T-helper 2 cell treated with Interferon-gamma antibody and Interleukin-4, amounts not matched to agents 100 ng/mL and 5 ng/mL, for 36 hours (primary cell): Measurements from ENCODE around the gene CBX3. TPM values are rescaled to one million over a fixed set of nuclear protein-coding genes. Genes with fewer than 3 reads are reported as not detected.
"Not testable (repeated sequence)": the region's sequence is repeated elsewhere in the genome, so short reads cannot be mapped to it uniquely, and the experiment has no call there.

ENCODE experiments used
- intact Hi-C: fragments of 100-400 bp; cut with micrococcal nuclease; formaldehyde crosslinking; loops from one replicate; pipeline ENCODE4 v1.15.1; 2023
- total RNA-seq: library from RNA; stranded (reverse); gene quantifications from 2 replicates; pipeline ENCODE4 v1.2.3, GENCODE V29; 2022

CBX3 gene
- total RNA-seq = 223 TPM in 2 replicates

DNA sequence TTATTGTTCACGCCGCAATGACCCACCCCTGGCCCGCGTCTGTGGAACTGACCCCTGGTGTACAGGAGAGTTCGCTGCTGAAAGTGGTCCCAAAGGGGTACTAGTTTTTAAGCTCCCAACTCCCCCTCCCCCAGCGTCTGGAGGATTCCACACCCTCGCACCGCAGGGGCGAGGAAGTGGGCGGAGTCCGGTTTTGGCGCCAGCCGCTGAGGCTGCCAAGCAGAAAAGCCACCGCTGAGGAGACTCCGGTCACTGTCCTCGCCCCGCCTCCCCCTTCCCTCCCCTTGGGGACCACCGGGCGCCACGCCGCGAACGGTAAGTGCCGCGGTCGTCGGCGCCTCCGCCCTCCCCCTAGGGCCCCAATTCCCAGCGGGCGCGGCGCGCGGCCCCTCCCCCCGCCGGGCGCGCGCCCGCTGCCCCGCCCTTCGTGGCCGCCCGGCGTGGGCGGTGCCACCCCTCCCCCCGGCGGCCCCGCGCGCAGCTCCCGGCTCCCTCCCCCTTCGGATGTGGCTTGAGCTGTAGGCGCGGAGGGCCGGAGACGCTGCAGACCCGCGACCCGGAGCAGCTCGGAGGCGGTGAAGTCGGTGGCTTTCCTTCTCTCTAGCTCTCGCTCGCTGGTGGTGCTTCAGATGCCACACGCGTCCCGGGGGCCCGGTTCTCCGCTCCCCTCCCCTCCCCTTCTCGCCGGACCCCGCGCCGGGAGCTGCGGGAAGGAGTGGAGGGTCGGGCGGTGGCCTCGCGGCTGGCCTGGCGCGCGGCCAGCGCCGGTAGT is at the start of gene CBX3:
Gene CBX3, plus strand, starts transcription at position 499 of the 772 bp plus-strand sequence. CDS start 1,254 bp downstream, outside the sequence.
- intact Hi-C loops = loop anchor here (1.0 to 10.0 kb wide), 7 partner anchors 77 to 1539 kb away; partner anchors contain the start of genes CYCS, HIBADH and TAX1BP1

DNA sequence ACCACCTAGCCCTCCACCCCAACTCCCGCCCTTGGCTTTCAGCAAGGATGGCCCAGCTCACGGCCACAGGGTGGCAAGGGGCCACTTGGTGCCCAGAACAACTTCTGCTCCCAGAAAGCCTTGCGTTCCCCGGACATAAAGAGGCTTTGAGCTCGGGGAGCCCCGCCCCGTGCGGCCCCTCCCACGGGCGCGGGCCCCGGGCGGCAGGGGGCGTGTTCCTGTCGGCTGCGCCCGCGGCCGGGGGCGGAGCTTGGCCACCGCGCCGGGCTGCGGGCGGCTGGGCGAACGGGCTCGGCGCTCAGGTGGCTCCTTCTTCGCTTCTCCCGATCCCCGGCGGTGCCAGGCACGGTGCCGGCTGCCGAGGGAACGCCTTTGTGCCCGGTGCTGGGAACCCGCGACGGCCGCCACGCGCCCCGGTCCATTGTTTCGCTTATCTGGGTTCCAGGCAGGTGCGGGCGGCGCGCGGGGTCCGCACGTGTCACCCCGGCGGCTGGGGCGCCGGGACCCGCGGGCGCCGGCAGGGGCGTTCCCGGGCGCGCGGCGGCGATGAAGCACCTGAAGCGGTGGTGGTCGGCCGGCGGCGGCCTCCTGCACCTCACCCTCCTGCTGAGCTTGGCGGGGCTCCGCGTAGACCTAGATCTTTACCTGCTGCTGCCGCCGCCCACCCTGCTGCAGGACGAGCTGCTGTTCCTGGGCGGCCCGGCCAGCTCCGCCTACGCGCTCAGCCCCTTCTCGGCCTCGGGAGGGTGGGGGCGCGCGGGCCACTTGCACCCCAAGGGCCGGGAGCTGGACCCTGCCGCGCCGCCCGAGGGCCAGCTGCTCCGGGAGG is 49.4 kb upstream of the CBX3 start, which contains the start of gene NFE2L3:
Gene NFE2L3, plus strand, starts transcription at position 246 of the 829 bp plus-strand sequence. Its CDS starts 301 bp downstream, at position 547.
- intact Hi-C loops = loop anchor here (1.0 to 5.0 kb wide), 6 partner anchors 48 to 290 kb away; partner anchors contain the start of gene HNRNPA2B1

DNA sequence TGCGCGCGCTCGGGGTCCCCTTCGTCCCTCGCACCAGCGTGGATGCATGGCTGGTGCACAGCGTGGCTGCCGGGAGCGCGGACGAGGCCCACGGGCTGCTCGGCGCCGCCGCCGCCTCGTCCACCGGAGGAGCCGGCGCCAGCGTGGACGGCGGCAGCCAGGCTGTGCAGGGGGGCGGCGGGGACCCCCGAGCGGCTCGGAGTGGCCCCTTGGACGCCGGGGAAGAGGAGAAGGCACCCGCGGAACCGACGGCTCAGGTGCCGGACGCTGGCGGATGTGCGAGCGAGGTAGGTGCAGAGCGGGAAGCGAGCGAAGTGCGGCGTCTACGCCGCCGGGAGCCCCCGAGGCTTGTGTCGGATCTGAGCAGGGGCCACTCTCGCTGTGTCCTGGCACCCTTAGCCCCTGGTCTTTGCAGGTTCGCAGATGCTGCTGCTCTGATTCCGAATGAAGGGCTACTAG is 48.7 kb upstream of the CBX3 start:
- intact Hi-C loops = loop anchor here (1.0 to 5.0 kb wide), 7 partner anchors 13 to 291 kb away; partner anchors contain the start of gene HNRNPA2B1

DNA sequence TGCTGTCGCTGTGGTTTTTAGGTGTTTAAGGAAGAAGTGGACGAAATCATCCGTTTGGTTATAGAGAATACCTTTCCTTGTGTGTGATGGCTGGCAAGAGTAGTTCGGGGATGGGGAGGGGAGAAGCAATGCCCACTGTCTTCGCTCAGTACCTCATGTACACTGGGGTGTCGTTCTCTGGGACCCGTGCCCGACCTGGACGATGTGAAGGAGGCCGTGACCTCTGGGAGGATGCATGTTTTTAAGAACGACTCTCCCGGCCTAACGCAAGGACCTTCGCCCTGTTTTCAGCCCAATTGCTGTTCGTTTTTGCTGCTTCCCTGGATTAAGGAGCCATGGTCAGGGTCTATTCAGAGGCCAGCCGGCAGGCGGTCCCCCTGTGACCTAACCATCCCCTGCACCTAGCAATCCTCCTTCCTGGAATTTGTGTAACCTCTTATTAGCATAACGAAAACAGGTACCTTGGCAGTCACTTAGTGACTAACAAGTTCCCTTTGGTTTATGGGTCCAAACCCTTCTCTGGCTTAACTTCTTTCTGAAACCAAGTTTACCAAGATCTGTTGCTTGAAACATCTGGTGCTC is 48.2 kb upstream of the CBX3 start:
- intact Hi-C loops = loop anchor here (1.0 to 5.0 kb wide), 4 partner anchors 13 to 141 kb away; no protein-coding TSS in a partner anchor

DNA sequence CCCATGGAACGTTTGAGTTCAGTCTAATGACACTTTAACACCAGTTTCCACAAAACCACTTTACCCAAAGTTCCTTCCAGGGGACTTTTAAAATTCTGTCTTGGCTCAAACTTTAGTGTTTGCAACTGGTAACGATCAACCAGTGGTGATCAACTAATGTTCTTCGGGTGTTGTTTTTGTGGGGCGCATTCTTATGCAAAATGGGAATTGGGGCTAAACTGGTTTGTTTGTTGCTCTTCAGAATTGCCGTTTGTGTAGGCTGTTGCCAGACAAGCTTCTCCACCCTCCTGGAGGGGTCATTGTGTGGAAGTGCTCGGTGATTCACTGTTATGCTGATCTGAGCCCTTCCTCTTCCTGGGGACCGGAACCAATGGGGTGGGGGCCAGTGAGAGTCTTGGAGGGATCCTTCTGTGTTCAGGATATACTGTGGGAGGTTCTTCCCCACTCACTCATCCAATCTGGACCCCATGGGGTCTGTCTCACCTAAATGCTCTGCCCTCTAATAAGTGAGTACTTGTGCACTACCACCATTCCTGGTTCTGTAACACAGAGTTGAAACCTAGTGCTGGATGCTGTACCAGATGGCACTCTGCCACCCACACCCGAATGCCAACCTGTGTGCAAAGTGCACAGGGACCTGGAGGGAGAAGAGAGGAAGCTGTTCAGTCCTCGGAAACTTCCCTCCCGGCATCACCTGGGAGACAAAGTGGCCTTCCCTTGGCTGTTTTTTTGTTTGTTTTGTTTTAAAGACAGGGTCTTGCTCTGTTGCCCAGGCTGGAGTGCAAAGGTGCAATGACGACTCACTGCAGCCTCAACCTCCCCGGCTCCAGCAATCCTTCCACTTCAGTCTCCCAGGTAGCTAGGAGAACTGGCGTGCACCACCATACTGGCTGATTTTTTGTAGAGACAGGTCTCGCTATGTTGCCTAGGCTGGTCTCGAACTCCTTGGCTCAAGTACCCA is 47.4 kb upstream of the CBX3 start:
- intact Hi-C loops = loop anchor here (1.0 to 5.0 kb wide), 4 partner anchors 12 to 141 kb away; no protein-coding TSS in a partner anchor

DNA sequence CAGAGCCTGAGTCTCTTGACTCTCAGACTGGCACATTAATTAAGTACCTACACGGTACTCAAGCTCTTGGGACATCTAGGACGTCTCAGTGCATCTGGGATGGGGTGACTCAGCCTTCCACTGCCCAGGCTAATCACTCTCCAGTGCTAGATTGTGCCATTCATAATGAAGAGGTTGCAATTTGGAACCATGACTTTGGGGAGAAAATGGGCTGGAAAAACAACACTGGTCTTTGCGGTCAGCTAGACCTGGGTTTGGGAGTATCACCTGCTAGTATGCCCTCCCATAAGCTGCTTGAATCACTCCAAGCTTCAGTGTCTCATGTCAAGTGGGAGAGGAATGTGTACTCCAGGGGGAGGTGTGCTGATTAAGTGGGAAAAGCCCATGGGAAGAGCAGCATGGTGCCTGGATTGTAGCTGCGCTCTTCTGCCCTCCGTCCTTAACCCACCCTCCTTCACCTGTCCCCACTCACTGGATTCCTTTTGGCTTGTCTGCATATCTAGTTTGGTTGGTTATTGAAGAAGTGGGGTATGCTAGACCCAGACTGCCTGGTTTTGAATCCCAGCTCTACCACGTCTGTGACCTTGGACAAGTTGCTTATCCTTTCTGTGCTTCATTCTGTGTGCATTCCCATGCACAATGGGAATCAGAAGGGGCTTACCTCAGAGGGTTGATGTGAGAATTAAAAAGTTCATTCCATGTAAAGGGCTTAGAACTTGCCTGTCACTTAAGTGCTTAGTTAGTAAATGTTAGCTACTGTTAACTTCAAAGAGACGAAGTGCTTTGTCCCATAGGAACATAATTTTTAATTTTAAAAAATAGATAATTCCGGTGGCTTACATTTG is 45.8 kb upstream of the CBX3 start:
- intact Hi-C loops = no loop called here

DNA sequence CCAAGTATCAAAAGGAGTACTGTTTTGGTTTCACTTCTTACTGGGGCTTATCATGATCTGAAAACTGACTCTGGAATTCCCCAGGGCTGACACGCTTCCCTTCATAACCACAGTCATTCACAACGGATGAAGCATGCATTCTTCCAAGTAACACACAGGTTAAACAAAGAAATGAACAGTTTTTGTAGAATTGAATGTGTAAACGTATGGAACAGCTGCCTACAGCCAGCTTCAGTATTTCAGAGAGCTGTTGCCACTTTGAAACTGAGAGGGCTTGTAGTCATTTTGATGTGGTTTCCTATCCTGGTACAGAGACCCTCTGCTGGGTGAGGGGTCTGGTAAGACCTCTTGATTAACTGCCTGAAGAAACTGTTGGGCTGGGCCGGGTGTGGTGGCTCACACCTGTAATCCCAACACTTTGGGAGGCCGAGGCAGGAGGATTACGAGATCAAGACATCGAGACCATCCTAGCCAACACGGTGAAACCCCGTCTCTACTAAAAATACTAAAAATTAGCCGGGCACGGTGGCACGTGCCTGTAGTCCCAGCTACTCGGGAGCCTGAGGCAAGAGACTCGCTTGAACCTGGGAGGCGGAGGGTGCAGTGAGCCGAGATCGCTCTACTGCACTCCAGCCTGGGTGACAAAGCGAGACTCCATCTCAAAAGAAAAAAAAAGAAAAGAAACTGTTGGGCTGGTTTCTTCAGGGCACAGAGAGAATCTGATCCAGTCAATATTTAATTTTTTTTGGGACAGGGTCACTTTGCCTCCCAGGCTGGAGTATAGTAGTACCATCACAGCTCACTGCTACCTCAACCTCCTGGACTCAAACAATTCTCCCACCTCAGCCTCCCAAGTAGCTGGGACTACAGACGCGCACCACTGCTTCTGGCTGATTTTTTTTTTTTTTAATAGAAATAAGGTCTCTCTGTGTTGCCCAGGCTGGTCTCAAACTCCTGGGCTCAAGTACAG is 44.8 kb upstream of the CBX3 start:
- intact Hi-C loops = no loop called here

DNA sequence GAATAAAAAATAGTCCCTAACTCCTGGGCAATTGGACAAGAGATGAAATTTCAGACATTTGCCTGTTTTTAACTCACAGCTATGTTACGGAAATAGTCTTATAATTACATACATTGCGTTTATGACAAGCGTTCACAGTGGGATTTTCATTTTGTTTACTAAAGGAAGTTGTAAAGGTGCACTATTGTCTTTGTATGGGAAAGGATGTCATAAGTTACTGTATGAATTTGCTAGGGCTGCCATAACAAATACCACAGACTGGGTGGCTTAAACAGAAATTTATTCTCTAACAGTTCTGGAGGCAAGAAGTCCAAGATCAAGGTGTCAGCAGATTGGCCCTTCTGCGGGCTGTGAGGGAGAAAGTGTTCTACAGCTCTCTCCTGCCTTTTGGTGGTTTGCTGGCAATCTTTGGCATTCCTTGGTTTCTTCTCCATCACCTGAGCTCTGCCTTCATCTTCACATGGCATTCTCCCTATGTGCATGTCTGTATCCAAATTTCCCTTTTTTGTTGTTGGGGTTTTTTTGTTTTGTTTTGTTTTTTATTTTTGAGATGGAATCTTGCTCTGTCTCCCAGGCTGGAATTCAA is 43.9 kb upstream of the CBX3 start:
- intact Hi-C loops = no loop called here

DNA sequence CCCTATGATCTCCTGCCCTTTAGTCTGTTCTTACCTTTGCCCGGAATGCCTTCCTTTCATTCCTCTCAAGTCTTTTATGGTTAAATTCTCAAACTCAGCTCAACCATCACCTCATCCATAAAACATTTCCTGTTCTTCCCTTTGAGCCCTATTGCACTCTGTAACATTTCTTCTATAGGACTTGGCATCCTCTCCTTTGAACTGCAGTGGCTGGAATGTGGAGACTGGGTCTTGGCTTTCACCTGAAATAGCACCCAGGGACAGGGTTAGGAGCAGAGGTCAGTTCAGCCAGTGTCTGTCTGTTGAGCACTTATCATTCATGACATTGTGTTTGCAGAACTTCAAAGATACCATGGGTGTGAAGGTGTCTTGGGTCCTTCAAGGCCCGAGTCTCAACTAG is 42.3 kb upstream of the CBX3 start:
- intact Hi-C loops = no loop called here

DNA sequence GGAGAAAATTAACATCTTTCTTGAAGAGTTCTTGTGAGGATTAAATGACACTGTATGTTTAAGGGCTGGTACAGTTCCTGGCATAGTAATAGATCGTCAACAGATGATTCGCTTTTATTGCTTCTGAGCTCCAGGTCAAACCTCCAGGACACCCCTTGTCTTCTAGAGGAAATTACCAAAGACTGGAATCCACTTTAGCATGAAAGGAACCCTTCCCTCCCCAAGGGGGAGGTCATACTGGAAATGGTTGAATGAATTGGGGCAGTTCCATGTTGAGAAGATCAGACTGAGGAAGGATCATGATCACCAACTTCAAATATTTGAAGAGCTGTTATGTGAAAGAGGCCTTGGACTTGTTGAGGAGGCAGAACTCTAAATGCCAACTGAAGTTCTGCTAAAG is 40.6 kb upstream of the CBX3 start:
- intact Hi-C loops = no loop called here

DNA sequence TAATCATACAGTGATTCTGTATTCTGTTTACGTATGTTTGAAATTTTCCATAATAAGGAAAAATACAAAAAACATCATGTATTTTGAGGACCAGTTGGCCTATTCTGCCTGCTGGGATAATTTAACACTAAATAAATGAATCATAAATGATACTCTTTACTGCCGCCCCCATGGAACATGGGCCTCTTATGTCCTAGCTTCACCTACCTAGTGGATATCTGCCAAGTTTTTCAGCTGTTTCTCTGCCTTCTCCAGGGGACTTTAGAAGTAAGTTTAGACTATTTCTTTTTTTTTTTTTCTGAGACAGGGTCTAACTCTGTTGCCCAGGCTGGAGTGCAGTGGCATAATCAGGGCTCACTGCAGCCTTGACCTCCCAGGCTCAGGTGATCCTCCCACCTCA is 39.1 kb upstream of the CBX3 start:
- intact Hi-C loops = no loop called here

DNA sequence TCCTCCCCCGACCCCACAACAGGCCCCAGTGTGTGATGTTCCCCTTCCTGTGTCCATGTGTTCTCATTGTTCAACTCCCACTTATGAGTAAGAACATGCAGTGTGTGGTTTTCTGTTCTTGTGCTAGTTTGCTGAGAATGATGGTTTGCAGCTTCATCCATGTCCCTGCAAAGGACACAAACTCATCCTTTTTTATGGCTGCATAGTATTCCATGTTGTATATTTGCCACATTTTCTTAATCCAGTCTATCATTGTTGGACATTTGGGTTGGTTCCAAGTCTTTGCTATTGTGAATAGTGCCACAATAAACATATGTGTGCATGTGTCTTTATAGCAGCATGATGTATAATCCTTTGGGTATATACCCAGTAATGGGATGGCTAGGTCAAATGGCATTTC is 37.7 kb upstream of the CBX3 start:
- intact Hi-C loops = not testable (repeated sequence)

DNA sequence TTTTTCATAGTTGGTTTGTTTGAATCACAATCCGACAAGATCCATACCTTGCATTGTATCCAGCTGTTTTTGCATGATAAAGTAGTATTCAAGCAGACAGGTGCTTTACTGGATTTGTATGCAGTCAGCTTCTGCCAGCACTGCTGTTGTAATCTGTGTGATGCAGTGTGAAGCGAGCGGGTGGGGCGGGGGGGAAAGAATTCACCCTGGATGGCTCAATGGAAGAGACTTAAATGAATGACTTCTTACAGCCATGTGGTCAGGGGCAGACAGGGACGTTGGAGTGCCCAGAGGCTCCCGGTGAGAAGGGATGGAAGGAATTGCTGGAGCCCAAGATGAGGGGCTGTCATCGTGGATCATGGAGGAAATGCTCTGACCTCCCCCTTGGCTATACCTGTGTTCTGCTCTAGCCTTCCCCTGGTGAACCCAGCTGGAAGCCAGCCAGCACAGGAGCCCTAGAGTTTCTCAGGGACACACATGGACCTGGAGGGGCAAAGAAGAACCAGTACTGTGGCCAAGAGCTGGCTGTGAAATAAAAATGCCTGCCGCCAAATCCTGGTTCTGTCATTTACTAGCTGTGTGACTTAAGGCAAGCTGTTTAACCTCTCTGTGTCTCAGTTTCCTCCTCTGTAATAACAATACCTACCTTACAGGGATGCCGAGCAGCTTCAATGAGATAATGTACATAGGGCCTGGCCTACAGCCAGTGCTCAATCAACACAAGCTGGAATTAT is 35.4 kb upstream of the CBX3 start:
- intact Hi-C loops = loop anchor here (1.0 kb wide), 1 partner anchor 13 kb away; no protein-coding TSS in a partner anchor

DNA sequence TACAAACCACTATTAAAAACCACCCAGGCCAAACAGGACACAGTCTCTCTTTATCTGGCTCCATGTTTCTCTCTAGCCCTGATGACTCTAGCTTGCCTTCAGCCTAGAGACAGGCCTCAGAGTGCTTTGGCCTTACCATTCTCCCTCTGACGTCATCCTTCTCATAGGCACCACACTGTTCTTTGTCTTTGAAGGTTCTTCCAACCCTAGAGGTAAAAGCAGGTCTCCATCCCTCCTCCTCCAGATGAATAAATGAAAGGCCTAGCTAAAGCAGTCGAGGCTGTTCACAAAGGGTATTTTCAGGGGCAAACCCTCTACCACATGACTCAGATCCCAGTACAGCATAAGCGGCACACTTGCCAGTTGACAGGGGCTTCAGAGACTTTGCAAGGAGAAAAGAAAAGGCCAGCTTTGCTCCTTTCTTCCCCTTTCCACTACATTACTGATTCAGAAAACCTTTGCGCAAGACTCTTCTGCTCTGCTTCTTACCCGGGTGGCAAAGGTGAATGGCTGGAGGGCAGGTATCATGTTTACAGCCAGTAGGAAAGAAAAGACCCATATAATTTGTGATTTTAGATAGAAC is 34.8 kb upstream of the CBX3 start:
- intact Hi-C loops = loop anchor here (1.0 kb wide), 1 partner anchor 13 kb away; no protein-coding TSS in a partner anchor

DNA sequence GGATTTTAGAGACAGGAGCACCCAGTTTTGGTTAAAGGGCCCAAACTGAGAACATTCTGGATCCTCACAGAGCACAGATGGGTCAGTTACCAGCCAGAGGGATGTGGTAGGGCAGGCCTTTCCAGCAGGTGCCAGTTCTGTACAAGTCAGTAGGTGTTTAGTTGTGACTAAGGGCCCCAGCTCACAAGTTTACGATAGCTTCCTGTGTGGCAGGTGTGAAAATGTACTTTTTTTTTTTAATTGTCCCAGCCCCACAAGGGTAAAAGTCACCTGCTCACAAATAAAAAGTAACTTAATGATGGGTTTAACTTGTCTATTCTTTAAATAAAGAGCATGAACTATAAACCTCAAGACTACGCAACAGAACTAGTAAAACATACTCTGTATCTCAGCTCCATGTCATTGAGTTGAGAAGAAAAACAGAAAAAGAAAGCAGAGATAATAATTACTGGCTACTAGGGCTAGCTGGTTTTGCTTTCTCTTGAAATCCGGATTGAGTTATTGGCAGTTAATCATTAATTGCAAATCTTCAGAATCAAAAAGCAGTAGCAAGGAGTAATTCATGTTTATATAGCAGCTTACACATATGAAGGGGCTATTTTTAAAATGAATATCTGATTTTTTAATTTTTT is 34.1 kb upstream of the CBX3 start:
- intact Hi-C loops = no loop called here

DNA sequence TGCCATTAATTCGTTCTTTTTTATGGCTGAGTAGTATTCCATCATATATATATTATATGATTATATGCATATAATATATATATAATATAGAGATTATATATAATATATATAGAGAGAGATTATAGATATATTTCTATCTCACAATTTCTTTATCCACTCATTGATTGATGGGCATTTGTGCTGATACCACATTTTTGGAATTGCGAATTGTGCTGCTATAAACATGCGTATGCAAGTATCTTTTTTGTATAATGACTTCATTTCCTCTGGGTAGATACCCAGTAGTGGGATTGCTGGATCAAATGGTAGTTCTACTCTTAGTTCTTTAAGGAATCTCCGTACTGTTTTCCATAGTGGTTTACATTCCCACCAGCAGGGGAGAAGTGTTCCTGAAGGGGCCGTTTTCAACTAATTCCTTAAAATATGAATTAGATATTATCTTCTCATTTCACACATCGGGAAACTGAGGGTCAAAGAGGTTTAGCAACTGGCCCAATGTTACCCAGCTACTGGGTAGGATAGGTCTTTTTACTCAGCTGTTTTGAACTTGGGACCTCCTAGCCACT is 33.0 kb upstream of the CBX3 start:
- intact Hi-C loops = no loop called here
